OCI-LY1 (cell line): ENCODE results near the gene UBAC1.

Source experiments
- H2AFZ ChIP-seq: fragments of 200-600 bp; sonication (generic), shearing (Covaris generic); 2 replicates; pipeline ENCODE4 v1.6.0; 2014; ENCODE audit warnings: antibody characterized with exemption, mild to moderate bottlenecking, low read length
- H3F3A ChIP-seq: fragments of 200-600 bp; sonication (generic), shearing (Covaris generic); 2 replicates; pipeline ENCODE4 v1.6.0; 2014; ENCODE audit warnings: mild to moderate bottlenecking, antibody characterized with exemption, low read length, moderate library complexity; ENCODE audit not compliant: insufficient read depth
- H3K27ac ChIP-seq: fragments of 200-600 bp; sonication (generic); 2 replicates; pipeline ENCODE4 v1.5.1; 2014; ENCODE audit warnings: low read length, mixed run types, mild to moderate bottlenecking, low read depth; ENCODE audit not compliant: poor library complexity, severe bottlenecking
- H3K27me3 ChIP-seq: fragments of 200-600 bp; sonication (generic); 2 replicates; pipeline ENCODE4 v1.6.0; 2014; ENCODE audit warnings: antibody characterized with exemption, mild to moderate bottlenecking, low read length, moderate library complexity; ENCODE audit not compliant: insufficient read depth
- H3K36me3 ChIP-seq: fragments of 200-600 bp; sonication (generic); 2 replicates; pipeline ENCODE4 v1.6.1; 2014; ENCODE audit warnings: mild to moderate bottlenecking, antibody characterized with exemption, low read length, moderate library complexity, mixed read lengths; ENCODE audit not compliant: insufficient read depth
- H3K4me1 ChIP-seq: fragments of 200-600 bp; sonication (generic); 2 replicates; pipeline ENCODE4 v1.5.1; 2014; ENCODE audit warnings: mild to moderate bottlenecking, low read length, moderate library complexity; ENCODE audit not compliant: insufficient read depth, severe bottlenecking
- H3K4me2 ChIP-seq: fragments of 200-600 bp; sonication (generic), shearing (Covaris generic); 2 replicates; pipeline ENCODE4 v1.6.1; 2014; ENCODE audit warnings: low read length
- H3K4me3 ChIP-seq: fragments of 200-600 bp; sonication (generic); 2 replicates; pipeline ENCODE4 v1.5.1; 2014; ENCODE audit warnings: low read length, low read depth, mild to moderate bottlenecking, mixed read lengths; ENCODE audit not compliant: poor library complexity, severe bottlenecking
- H3K79me2 ChIP-seq: fragments of 200-600 bp; shearing (Covaris generic); 2 replicates; pipeline ENCODE4 v1.6.1; 2016; ENCODE audit warnings: mixed run types, low read length, mixed read lengths; ENCODE audit not compliant: insufficient read depth
- H3K9ac ChIP-seq: fragments of 200-600 bp; sonication (generic), shearing (Covaris generic); 2 replicates; pipeline ENCODE4 v1.6.1; 2014; ENCODE audit warnings: mild to moderate bottlenecking, low read length, mixed read lengths
- H3K9me2 ChIP-seq: fragments of 200-600 bp; sonication (generic), shearing (Covaris generic); 2 replicates; pipeline ENCODE4 v1.6.1; 2014; ENCODE audit warnings: low read depth, mild to moderate bottlenecking, low read length, mixed read lengths
- H3K9me3 ChIP-seq: fragments of 200-600 bp; shearing (Covaris generic); 2 replicates; pipeline ENCODE4 v1.6.1; 2014; ENCODE audit warnings: low read length, mixed read lengths
- H4K20me1 ChIP-seq: fragments of 200-600 bp; sonication (generic), shearing (Covaris generic); 2 replicates; pipeline ENCODE4 v1.6.0; 2016; ENCODE audit warnings: mild to moderate bottlenecking, low read length; ENCODE audit not compliant: insufficient read depth
- CTCF ChIP-seq: fragments of 200-600 bp; sonication (generic), shearing (Covaris generic); IDR thresholded peaks from 2 replicates; pipeline ENCODE4 v1.5.1; 2017; ENCODE audit warnings: mild to moderate bottlenecking, antibody characterized with exemption, low read length, moderate library complexity, mixed read lengths
- EZH2 ChIP-seq: fragments of 200-600 bp; sonication (generic), shearing (Covaris generic); IDR thresholded peaks from 2 replicates; pipeline ENCODE4 v1.8.0; 2017; ENCODE audit warnings: borderline replicate concordance, mixed run types, mild to moderate bottlenecking, antibody characterized with exemption, low read length, moderate library complexity, mixed read lengths

UBAC1 gene

GRCh38 chr9:135994501-135995192, 33.5 kb upstream of the UBAC1 start:
- Histone ChIP-seq H2AFZ (no peak overlapping the region), H3K27ac (no peak overlapping the region), H3K9me3 (no peaks in the 10 kb centered on the region), H3K4me1 (peaks cover 17% of the 10 kb centered on the region), H3K27me3 (0 out of 2 replicates have a peak, but pooled peaks cover 3% of the 10 kb centered on the region), H3F3A (no peaks in the 10 kb centered on the region), H3K4me3 (no peak overlapping the region), H3K9ac (no peak overlapping the region), H4K20me1 (no peaks in the 10 kb centered on the region), H3K36me3 (no peaks in the 10 kb centered on the region), H3K9me2 (no peaks in the 10 kb centered on the region), H3K4me2 (no peak overlapping the region), H3K79me2 (no peaks in the 10 kb centered on the region)
- TF ChIP-seq EZH2 (no peak), CTCF (no peak)

- Histone ChIP-seq H3K9ac (no peak overlapping the region), H3K9me3 (no peaks in the 10 kb centered on the region), H3K36me3 (no peaks in the 10 kb centered on the region), H3K4me3 (no peak overlapping the region), H3K79me2 (no peaks in the 10 kb centered on the region), H3K27me3 (0 out of 2 replicates have a peak, but pooled peaks cover 3% of the 10 kb centered on the region), H2AFZ (no peak overlapping the region), H4K20me1 (no peaks in the 10 kb centered on the region), H3K4me1 (peaks cover 17% of the 10 kb centered on the region), H3F3A (no peaks in the 10 kb centered on the region), H3K9me2 (no peaks in the 10 kb centered on the region), H3K27ac (no peak overlapping the region), H3K4me2 (no peak overlapping the region)
- TF ChIP-seq CTCF = no peak
- no peak for TF ChIP-seq EZH2
Observed at GRCh38 chr9:135993765-135994500, 32.8 kb upstream of the UBAC1 start.

GRCh38 chr9:135993409-135993742, 32.2 kb upstream of the UBAC1 start:
- Histone ChIP-seq H3K27ac (no peak overlapping the region), H3K27me3 (0 out of 2 replicates have a peak, but pooled peaks cover 3% of the 10 kb centered on the region), H3K4me1 (peaks cover 17% of the 10 kb centered on the region), H3K79me2 (no peaks in the 10 kb centered on the region), H4K20me1 (no peaks in the 10 kb centered on the region), H2AFZ (no peak overlapping the region), H3K9me2 (no peaks in the 10 kb centered on the region), H3K36me3 (no peaks in the 10 kb centered on the region), H3K9me3 (no peaks in the 10 kb centered on the region), H3K4me2 (no peak overlapping the region), H3F3A (no peaks in the 10 kb centered on the region), H3K4me3 (no peak overlapping the region), H3K9ac (no peak overlapping the region)
- TF ChIP-seq CTCF = no peak
- no peak for TF ChIP-seq EZH2
